H9 (cell line): Measurements from ENCODE around the gene PRKCZ. TPM values are rescaled to one million over a fixed set of nuclear protein-coding genes. Genes with fewer than 3 reads are reported as not detected.

ENCODE experiments used
- DNase-seq: peaks from one replicate; pipeline ENCODE4 v3.0.0-alpha.2; 2017
- H2AFZ ChIP-seq: one replicate; pipeline ENCODE4 v1.6.1; 2013; ENCODE audit warnings: mild to moderate bottlenecking, low read length, control low read depth, moderate library complexity
- H2AK5ac ChIP-seq: 2 replicates; pipeline ENCODE4 v1.6.1; 2013; ENCODE audit warnings: low read length, control low read depth, mixed read lengths; ENCODE audit not compliant: insufficient read length
- H2BK120ac ChIP-seq: one replicate; pipeline ENCODE4 v1.6.1; 2013; ENCODE audit warnings: low read depth, mild to moderate bottlenecking, low read length, control low read depth, inconsistent platforms; ENCODE audit not compliant: poor library complexity, severe bottlenecking
- H2BK12ac ChIP-seq: 2 replicates; pipeline ENCODE4 v1.6.1; 2013; ENCODE audit warnings: low read length, control low read depth, mixed read lengths, low read depth; ENCODE audit not compliant: insufficient read length
- H2BK15ac ChIP-seq: 2 replicates; pipeline ENCODE4 v1.6.1; 2013; ENCODE audit warnings: low read depth, low read length, control low read depth
- H2BK20ac ChIP-seq: one replicate; pipeline ENCODE4 v1.6.1; 2013; ENCODE audit warnings: low read depth, mild to moderate bottlenecking, low read length, control low read depth, inconsistent platforms; ENCODE audit not compliant: poor library complexity, severe bottlenecking
- H2BK5ac ChIP-seq: 2 replicates; pipeline ENCODE4 v1.6.1; 2013; ENCODE audit warnings: low read length, control low read depth, mixed read lengths; ENCODE audit not compliant: insufficient read length
- H3K14ac ChIP-seq: 2 replicates; pipeline ENCODE4 v1.6.1; 2013; ENCODE audit warnings: low read length, control low read depth; ENCODE audit not compliant: insufficient read depth
- H3K18ac ChIP-seq: 2 replicates; pipeline ENCODE4 v1.6.1; 2013; ENCODE audit warnings: low read depth, mild to moderate bottlenecking, mixed read lengths, low read length, control low read depth; ENCODE audit not compliant: insufficient read length
- H3K23ac ChIP-seq: 2 replicates; pipeline ENCODE4 v1.6.1; 2013; ENCODE audit warnings: low read length, control low read depth, mixed read lengths, low read depth; ENCODE audit not compliant: insufficient read length
- H3K23me2 ChIP-seq: 2 replicates; pipeline ENCODE4 v1.6.1; 2013; ENCODE audit warnings: low read depth, mild to moderate bottlenecking, mixed read lengths, low read length, control low read depth; ENCODE audit not compliant: insufficient read length, poor library complexity, severe bottlenecking
- H3K27ac ChIP-seq: 2 replicates; pipeline ENCODE4 v1.5.1; 2013; ENCODE audit warnings: low read length, control low read depth, mixed read lengths, low read depth; ENCODE audit not compliant: insufficient read length
- H3K27me3 ChIP-seq: 2 replicates; pipeline ENCODE4 v1.6.1; 2013; ENCODE audit warnings: low read length, control low read depth, inconsistent platforms; ENCODE audit not compliant: insufficient read depth
- H3K4ac ChIP-seq: 2 replicates; pipeline ENCODE4 v1.6.1; 2013; ENCODE audit warnings: low read depth, mild to moderate bottlenecking, control low read depth, inconsistent platforms, low read length, moderate library complexity
- H3K4me1 ChIP-seq: 2 replicates; pipeline ENCODE4 v1.6.1; 2013; ENCODE audit warnings: low read length, control low read depth, inconsistent platforms; ENCODE audit not compliant: insufficient read depth
- H3K4me2 ChIP-seq: 2 replicates; pipeline ENCODE4 v1.6.1; 2013; ENCODE audit warnings: low read length, control low read depth, mixed read lengths; ENCODE audit not compliant: insufficient read length, insufficient read depth
- H3K56ac ChIP-seq: 2 replicates; pipeline ENCODE4 v1.6.1; 2013; ENCODE audit warnings: low read depth, mild to moderate bottlenecking, mixed read lengths, low read length, control low read depth; ENCODE audit not compliant: insufficient read length
- H3K79me1 ChIP-seq: 2 replicates; pipeline ENCODE4 v1.6.1; 2013; ENCODE audit warnings: low read depth, mild to moderate bottlenecking, moderate library complexity, low read length, control low read depth, inconsistent platforms; ENCODE audit not compliant: insufficient read depth, poor library complexity, severe bottlenecking
- H3K79me2 ChIP-seq: 2 replicates; pipeline ENCODE4 v1.6.1; 2013; ENCODE audit warnings: low read length, control low read depth, inconsistent platforms; ENCODE audit not compliant: insufficient read depth
- H3K9ac ChIP-seq: 2 replicates; pipeline ENCODE4 v1.6.1; 2013; ENCODE audit warnings: low read length, control low read depth, mixed read lengths; ENCODE audit not compliant: insufficient read length; ENCODE audit errors: extremely low read depth
- H3K9me3 ChIP-seq: one replicate; pipeline ENCODE4 v1.6.1; 2013; ENCODE audit warnings: low read depth, low read length, inconsistent platforms; ENCODE audit not compliant: control insufficient read depth
- H3T11ph ChIP-seq: one replicate; pipeline ENCODE4 v1.6.1; 2013; ENCODE audit warnings: mild to moderate bottlenecking, low read length, control low read depth, inconsistent platforms
- H4K20me1 ChIP-seq: one replicate; pipeline ENCODE4 v1.6.1; 2013; ENCODE audit not compliant: control insufficient read depth, insufficient read length, insufficient read depth
- H4K5ac ChIP-seq: 2 replicates; pipeline ENCODE4 v1.6.1; 2013; ENCODE audit warnings: low read depth, mild to moderate bottlenecking, mixed read lengths, low read length, control low read depth; ENCODE audit not compliant: insufficient read length
- H4K8ac ChIP-seq: replicated peaks from 2 replicates; pipeline ENCODE4 v1.6.1; 2013; ENCODE audit warnings: low read length, control low read depth, mixed read lengths, low read depth; ENCODE audit not compliant: insufficient read length
- H4K91ac ChIP-seq: 2 replicates; pipeline ENCODE4 v1.6.1; 2013; ENCODE audit warnings: low read depth, mild to moderate bottlenecking, moderate library complexity, mixed read lengths, low read length, control low read depth; ENCODE audit not compliant: insufficient read length
- H3K27ac Mint-ChIP-seq, 3 experiments: 2 replicates in 2 of 3; 3 replicates in 1 of 3; pipeline ENCODE4 v1.8.0; 2020 to 2021; ENCODE audit warnings: mixed read lengths in 3 of 3, mild to moderate bottlenecking in 1 of 3, moderate library complexity in 1 of 3
- H3K27me3 Mint-ChIP-seq: 2 replicates; pipeline ENCODE4 v1.8.0; 2021; ENCODE audit warnings: low read depth, mild to moderate bottlenecking, moderate library complexity, mixed read lengths
- H3K36me3 Mint-ChIP-seq, 3 experiments: 2 replicates in 2 of 3; 3 replicates in 1 of 3; pipeline ENCODE4 v1.8.0; 2020 to 2021; ENCODE audit warnings: low read depth in 3 of 3, mixed read lengths in 3 of 3; ENCODE audit not compliant: insufficient read depth in 1 of 3
- H3K4me1 Mint-ChIP-seq, 2 experiments: 2 replicates each; pipeline ENCODE4 v1.8.0; 2020; ENCODE audit warnings: mixed read lengths in 2 of 2
- H3K4me3 Mint-ChIP-seq, 2 experiments: 2 replicates in 1 of 2; 3 replicates in 1 of 2; pipeline ENCODE4 v1.8.0; 2020 to 2021; ENCODE audit warnings: mild to moderate bottlenecking in 2 of 2, mixed read lengths in 2 of 2, moderate library complexity in 1 of 2
- H3K9me3 Mint-ChIP-seq, 2 experiments: 2 replicates in 1 of 2; 3 replicates in 1 of 2; pipeline ENCODE4 v1.8.0; 2020; ENCODE audit warnings: mild to moderate bottlenecking in 2 of 2, mixed read lengths in 2 of 2, moderate library complexity in 1 of 2
- CTCF ChIP-seq: fragments of 200-600 bp; sonication (generic); conservative IDR thresholded peaks from 3 replicates; pipeline ENCODE4 v1.8.0; 2021; ENCODE audit warnings: antibody characterized with exemption, mild to moderate bottlenecking
- WGBS: extraction: QIAGEN DNeasy Blood & Tissue Kit; methylation state at CpG from one replicate; pipeline ENCODE4 v1.1.7; 2013; ENCODE audit warnings: missing lambda C conversion rate, low lambda C conversion rate, mixed read lengths; ENCODE audit not compliant: insufficient read length; ENCODE audit errors: extremely low coverage; 5-methylcytosine and 5-hydroxymethylcytosine counted together
- total RNA-seq: library from RNA; stranded (reverse); gene quantifications from 2 replicates; pipeline ENCODE4 v1.2.1, GENCODE V29; 2021

PRKCZ gene
- total RNA-seq, 1 experiment from 2014 or later, result 48.4 TPM

- H3K4ac ChIP-seq, result no peak overlapping the region
- no peak for DNase-seq
- H3T11ph ChIP-seq, result no peak overlapping the region
- H4K8ac ChIP-seq, result no peak overlapping the region
- Mint-ChIP-seq H3K4me1 (no peaks in the 10 kb centered on the region; a peak in 1 of 4 replicates), H3K27me3 (no peaks in the 10 kb centered on the region; the same call in 1 of the 2 replicates), H3K27ac (no peak overlapping the region), H3K36me3 (peaks cover 14 to 58% (median 21%) of the 10 kb centered on the region in 3 experiments), H3K9me3 (no peaks in the 10 kb centered on the region), H3K4me3 (no peak overlapping the region)
- H4K91ac ChIP-seq, result no peak overlapping the region
- no peaks in the 10 kb centered on the region for H3K79me1 ChIP-seq
- no peak overlapping the region for H2AFZ ChIP-seq
- H2BK120ac ChIP-seq, result no peak overlapping the region
- no peak overlapping the region for H2BK12ac ChIP-seq
- no peaks in the 10 kb centered on the region; the same call in 1 of the 2 replicates for H3K79me2 ChIP-seq
- H2AK5ac ChIP-seq, result no peak overlapping the region
- H4K5ac ChIP-seq, result no peak overlapping the region
- TF ChIP-seq CTCF, result no peak
- H3K4me2 ChIP-seq, result no peak overlapping the region
- no peak overlapping the region for H2BK5ac ChIP-seq
- no peak overlapping the region for H3K9ac ChIP-seq
- no peak overlapping the region for H2BK15ac ChIP-seq
- H3K27me3 ChIP-seq, result no peaks in the 10 kb centered on the region
- H3K23me2 ChIP-seq, result no peaks in the 10 kb centered on the region
- no peak overlapping the region for H3K23ac ChIP-seq
- no peak overlapping the region for H3K18ac ChIP-seq
- no peaks in the 10 kb centered on the region for H3K9me3 ChIP-seq
- H3K56ac ChIP-seq, result no peak overlapping the region
- H3K14ac ChIP-seq, result no peak overlapping the region
- peaks cover 3% of the 10 kb centered on the region for H4K20me1 ChIP-seq
- H2BK20ac ChIP-seq, result no peak overlapping the region
- H3K27ac ChIP-seq, result no peak overlapping the region
- no peaks in the 10 kb centered on the region for H3K4me1 ChIP-seq
- no CpG with 5 or more reads among the region's 11 CpGs for WGBS
Observed at GRCh38 chr1:2152954-2153353, 102.7 kb downstream of the PRKCZ start.
